Measurements from ENCODE around the gene MLH3.

DNA sequence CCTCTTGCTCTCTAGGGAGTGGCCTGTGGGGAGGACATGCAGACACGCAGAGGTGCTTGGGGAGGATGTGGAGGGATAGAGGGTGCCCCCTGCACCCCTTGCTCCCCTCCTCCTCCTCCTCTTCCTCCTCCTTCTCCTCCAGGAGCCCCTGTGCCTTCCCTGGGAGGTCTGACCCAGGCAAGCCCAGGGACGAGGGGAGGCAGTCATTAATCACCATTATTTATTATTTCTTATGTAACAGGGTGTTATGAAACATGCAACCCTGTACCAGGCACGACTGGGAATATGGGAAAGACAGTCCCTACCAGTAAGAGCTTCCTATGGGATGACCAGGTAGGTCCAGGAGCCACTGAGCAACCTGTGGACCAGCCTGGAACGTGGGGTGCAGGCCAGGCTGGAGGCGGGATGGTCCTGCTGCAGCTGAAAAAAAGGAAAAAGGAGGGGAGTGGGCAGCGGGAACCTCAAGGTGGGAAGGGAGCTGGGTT lies 73.3 kb downstream of the MLH3 start:
- TF ChIP-seq SRSF9 (IDR thresholded peaks at IDR 0.05; ENCODE audit: borderline replicate concordance, insufficient read depth, low read depth, low read length, poor library complexity, severe bottlenecking) (no peak), POLR2AphosphoS5 (IDR thresholded peaks at IDR 0.05; ENCODE audit: low read depth, low read length) (no peak), HNRNPL (IDR thresholded peaks at IDR 0.05; ENCODE audit: low read depth, low read length) (no peak), SP1 (IDR thresholded peaks at IDR 0.05) (no peak), SP1 (CRISPR knock-in tag; IDR thresholded peaks at IDR 0.05) (no peak), ZNF629 (CRISPR knock-in tag; conservative IDR thresholded peaks at IDR 0.05) (no peak), HOXA5 (CRISPR knock-in tag; IDR thresholded peaks at IDR 0.05) (no peak), ZNF143 (CRISPR knock-in tag; IDR thresholded peaks at IDR 0.05) (no peak), GTF2F1 (IDR thresholded peaks at IDR 0.05; ENCODE audit: low read length) (no peak)
- TF ChIP-seq, protein P1, sequence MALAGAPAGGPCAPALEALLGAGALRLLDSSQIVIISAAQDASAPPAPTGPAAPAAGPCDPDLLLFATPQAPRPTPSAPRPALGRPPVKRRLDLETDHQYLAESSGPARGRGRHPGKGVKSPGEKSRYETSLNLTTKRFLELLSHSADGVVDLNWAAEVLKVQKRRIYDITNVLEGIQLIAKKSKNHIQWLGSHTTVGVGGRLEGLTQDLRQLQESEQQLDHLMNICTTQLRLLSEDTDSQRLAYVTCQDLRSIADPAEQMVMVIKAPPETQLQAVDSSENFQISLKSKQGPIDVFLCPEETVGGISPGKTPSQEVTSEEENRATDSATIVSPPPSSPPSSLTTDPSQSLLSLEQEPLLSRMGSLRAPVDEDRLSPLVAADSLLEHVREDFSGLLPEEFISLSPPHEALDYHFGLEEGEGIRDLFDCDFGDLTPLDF (CRISPR knock-in tag; IDR thresholded peaks at IDR 0.05), result no peak
- TF ChIP-seq, protein P2, sequence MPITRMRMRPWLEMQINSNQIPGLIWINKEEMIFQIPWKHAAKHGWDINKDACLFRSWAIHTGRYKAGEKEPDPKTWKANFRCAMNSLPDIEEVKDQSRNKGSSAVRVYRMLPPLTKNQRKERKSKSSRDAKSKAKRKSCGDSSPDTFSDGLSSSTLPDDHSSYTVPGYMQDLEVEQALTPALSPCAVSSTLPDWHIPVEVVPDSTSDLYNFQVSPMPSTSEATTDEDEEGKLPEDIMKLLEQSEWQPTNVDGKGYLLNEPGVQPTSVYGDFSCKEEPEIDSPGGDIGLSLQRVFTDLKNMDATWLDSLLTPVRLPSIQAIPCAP (CRISPR knock-in tag; IDR thresholded peaks at IDR 0.05; ENCODE audit: low read depth), result no peak
- TF ChIP-seq, protein P3, sequence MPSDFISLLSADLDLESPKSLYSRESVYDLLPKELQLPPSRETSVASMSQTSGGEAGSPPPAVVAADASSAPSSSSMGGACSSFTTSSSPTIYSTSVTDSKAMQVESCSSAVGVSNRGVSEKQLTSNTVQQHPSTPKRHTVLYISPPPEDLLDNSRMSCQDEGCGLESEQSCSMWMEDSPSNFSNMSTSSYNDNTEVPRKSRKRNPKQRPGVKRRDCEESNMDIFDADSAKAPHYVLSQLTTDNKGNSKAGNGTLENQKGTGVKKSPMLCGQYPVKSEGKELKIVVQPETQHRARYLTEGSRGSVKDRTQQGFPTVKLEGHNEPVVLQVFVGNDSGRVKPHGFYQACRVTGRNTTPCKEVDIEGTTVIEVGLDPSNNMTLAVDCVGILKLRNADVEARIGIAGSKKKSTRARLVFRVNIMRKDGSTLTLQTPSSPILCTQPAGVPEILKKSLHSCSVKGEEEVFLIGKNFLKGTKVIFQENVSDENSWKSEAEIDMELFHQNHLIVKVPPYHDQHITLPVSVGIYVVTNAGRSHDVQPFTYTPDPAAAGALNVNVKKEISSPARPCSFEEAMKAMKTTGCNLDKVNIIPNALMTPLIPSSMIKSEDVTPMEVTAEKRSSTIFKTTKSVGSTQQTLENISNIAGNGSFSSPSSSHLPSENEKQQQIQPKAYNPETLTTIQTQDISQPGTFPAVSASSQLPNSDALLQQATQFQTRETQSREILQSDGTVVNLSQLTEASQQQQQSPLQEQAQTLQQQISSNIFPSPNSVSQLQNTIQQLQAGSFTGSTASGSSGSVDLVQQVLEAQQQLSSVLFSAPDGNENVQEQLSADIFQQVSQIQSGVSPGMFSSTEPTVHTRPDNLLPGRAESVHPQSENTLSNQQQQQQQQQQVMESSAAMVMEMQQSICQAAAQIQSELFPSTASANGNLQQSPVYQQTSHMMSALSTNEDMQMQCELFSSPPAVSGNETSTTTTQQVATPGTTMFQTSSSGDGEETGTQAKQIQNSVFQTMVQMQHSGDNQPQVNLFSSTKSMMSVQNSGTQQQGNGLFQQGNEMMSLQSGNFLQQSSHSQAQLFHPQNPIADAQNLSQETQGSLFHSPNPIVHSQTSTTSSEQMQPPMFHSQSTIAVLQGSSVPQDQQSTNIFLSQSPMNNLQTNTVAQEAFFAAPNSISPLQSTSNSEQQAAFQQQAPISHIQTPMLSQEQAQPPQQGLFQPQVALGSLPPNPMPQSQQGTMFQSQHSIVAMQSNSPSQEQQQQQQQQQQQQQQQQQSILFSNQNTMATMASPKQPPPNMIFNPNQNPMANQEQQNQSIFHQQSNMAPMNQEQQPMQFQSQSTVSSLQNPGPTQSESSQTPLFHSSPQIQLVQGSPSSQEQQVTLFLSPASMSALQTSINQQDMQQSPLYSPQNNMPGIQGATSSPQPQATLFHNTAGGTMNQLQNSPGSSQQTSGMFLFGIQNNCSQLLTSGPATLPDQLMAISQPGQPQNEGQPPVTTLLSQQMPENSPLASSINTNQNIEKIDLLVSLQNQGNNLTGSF (CRISPR knock-in tag; IDR thresholded peaks at IDR 0.05), result no peak
- TF ChIP-seq, protein P4, sequence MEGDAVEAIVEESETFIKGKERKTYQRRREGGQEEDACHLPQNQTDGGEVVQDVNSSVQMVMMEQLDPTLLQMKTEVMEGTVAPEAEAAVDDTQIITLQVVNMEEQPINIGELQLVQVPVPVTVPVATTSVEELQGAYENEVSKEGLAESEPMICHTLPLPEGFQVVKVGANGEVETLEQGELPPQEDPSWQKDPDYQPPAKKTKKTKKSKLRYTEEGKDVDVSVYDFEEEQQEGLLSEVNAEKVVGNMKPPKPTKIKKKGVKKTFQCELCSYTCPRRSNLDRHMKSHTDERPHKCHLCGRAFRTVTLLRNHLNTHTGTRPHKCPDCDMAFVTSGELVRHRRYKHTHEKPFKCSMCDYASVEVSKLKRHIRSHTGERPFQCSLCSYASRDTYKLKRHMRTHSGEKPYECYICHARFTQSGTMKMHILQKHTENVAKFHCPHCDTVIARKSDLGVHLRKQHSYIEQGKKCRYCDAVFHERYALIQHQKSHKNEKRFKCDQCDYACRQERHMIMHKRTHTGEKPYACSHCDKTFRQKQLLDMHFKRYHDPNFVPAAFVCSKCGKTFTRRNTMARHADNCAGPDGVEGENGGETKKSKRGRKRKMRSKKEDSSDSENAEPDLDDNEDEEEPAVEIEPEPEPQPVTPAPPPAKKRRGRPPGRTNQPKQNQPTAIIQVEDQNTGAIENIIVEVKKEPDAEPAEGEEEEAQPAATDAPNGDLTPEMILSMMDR (CRISPR knock-in tag; IDR thresholded peaks at IDR 0.05), result no peak

Measured in HepG2 (cell line).